ENCODE measurements around the gene PPIL4.

PPIL4 gene

GRCh38 chr6:149484733-149485700 lies 60.8 kb downstream of the PPIL4 start, which contains the start of gene ZC3H12D:
ZC3H12D (minus strand) TSS chr6:149485014; CDS start chr6:149474543, 10,471 bp downstream.
- no peak within 1 kb of the TSS for H4K8ac ChIP-seq (ENCODE audit: low read depth, low read length)
- H3K4me3 ChIP-seq (ENCODE audit: low read length) = no peak within 1 kb of the TSS
- H3K4ac ChIP-seq (ENCODE audit: low read depth, low read length) = no peak within 1 kb of the TSS
- H2BK15ac ChIP-seq (replicated peaks; ENCODE audit: low read depth) = no peak within 1 kb of the TSS
- H2BK5ac ChIP-seq (ENCODE audit: low read length) = no peak within 1 kb of the TSS
- H3K79me2 ChIP-seq (ENCODE audit: control insufficient read depth, insufficient read depth, low read length) = no peaks in the 10 kb centered on the region
- H2AK5ac ChIP-seq (ENCODE audit: low read length) = no peak within 1 kb of the TSS
- H3K18ac ChIP-seq (ENCODE audit: low read length) = no peak within 1 kb of the TSS
- no peaks in the 10 kb centered on the region for H3K36me3 ChIP-seq (ENCODE audit: control insufficient read depth, insufficient read depth, low read length)
- no peaks in the 10 kb centered on the region for H3K27me3 ChIP-seq (ENCODE audit: insufficient read depth, low read length, poor library complexity)
- no peaks in the 10 kb centered on the region for H3K79me1 ChIP-seq (ENCODE audit: low read length)
- H3K23ac ChIP-seq (ENCODE audit: low read length) = no peak within 1 kb of the TSS
- WGBS (ENCODE audit: extremely low coverage, insufficient coverage, low lambda C conversion rate) = no CpG with 5 or more reads among the region's 22 CpGs
- no peak within 1 kb of the TSS for H3K56ac ChIP-seq (ENCODE audit: low read length)
- H3K27ac ChIP-seq (ENCODE audit: low read depth, low read length) = no peak within 1 kb of the TSS
- no peak within 1 kb of the TSS for H3K9ac ChIP-seq (ENCODE audit: low read length)
- no peak within 1 kb of the TSS for H4K5ac ChIP-seq (ENCODE audit: low read length)
- H3K4me1 ChIP-seq (ENCODE audit: control insufficient read depth, low read depth, low read length) = peaks cover 5% of the 10 kb centered on the region
- H2BK120ac ChIP-seq (ENCODE audit: low read depth, low read length) = no peak within 1 kb of the TSS
- peak; percentile 51 for DNase-seq
- no peak within 1 kb of the TSS for H3K4me2 ChIP-seq (ENCODE audit: low read length)

GRCh38 chr6:149483849-149484655 lies 61.8 kb downstream of the PPIL4 start:
- no peak overlapping the region for H3K9ac ChIP-seq (ENCODE audit: low read length)
- H3K4me2 ChIP-seq (ENCODE audit: low read length) = no peak overlapping the region
- no peak overlapping the region for H3K4me3 ChIP-seq (ENCODE audit: low read length)
- H2BK15ac ChIP-seq (replicated peaks; ENCODE audit: low read depth) = no peak overlapping the region
- peaks cover 5% of the 10 kb centered on the region for H3K4me1 ChIP-seq (ENCODE audit: control insufficient read depth, low read depth, low read length)
- WGBS (ENCODE audit: extremely low coverage, insufficient coverage, low lambda C conversion rate) = no CpG with 5 or more reads among the region's 11 CpGs
- no peak for DNase-seq
- no peak overlapping the region for H3K27ac ChIP-seq (ENCODE audit: low read depth, low read length)
- H4K5ac ChIP-seq (ENCODE audit: low read length) = no peak overlapping the region
- no peaks in the 10 kb centered on the region for H3K79me2 ChIP-seq (ENCODE audit: control insufficient read depth, insufficient read depth, low read length)
- H3K4ac ChIP-seq (ENCODE audit: low read depth, low read length) = no peak overlapping the region
- no peak overlapping the region for H3K23ac ChIP-seq (ENCODE audit: low read length)
- no peaks in the 10 kb centered on the region for H3K36me3 ChIP-seq (ENCODE audit: control insufficient read depth, insufficient read depth, low read length)
- H3K27me3 ChIP-seq (ENCODE audit: insufficient read depth, low read length, poor library complexity) = no peaks in the 10 kb centered on the region
- no peak overlapping the region for H2AK5ac ChIP-seq (ENCODE audit: low read length)
- no peak overlapping the region for H4K8ac ChIP-seq (ENCODE audit: low read depth, low read length)
- no peak overlapping the region for H3K18ac ChIP-seq (ENCODE audit: low read length)
- H3K79me1 ChIP-seq (ENCODE audit: low read length) = no peaks in the 10 kb centered on the region
- no peak overlapping the region for H3K56ac ChIP-seq (ENCODE audit: low read length)
- H2BK120ac ChIP-seq (ENCODE audit: low read depth, low read length) = no peak overlapping the region
- no peak overlapping the region for H2BK5ac ChIP-seq (ENCODE audit: low read length)

GRCh38 chr6:149483334-149483725 lies 62.5 kb downstream of the PPIL4 start:
- Histone ChIP-seq H3K27ac (ENCODE audit: low read depth, low read length) (no peak overlapping the region), H3K4me3 (ENCODE audit: low read length) (no peak overlapping the region), H3K79me2 (ENCODE audit: control insufficient read depth, insufficient read depth, low read length) (no peaks in the 10 kb centered on the region), H4K8ac (ENCODE audit: low read depth, low read length) (no peak overlapping the region), H3K23ac (ENCODE audit: low read length) (no peak overlapping the region), H2BK5ac (ENCODE audit: low read length) (no peak overlapping the region), H2AK5ac (ENCODE audit: low read length) (no peak overlapping the region), H3K4me2 (ENCODE audit: low read length) (no peak overlapping the region), H3K4ac (ENCODE audit: low read depth, low read length) (no peak overlapping the region), H3K9ac (ENCODE audit: low read length) (no peak overlapping the region), H3K18ac (ENCODE audit: low read length) (no peak overlapping the region), H2BK15ac (replicated peaks; ENCODE audit: low read depth) (no peak overlapping the region), H4K5ac (ENCODE audit: low read length) (no peak overlapping the region), H3K79me1 (ENCODE audit: low read length) (no peaks in the 10 kb centered on the region), H3K36me3 (ENCODE audit: control insufficient read depth, insufficient read depth, low read length) (no peaks in the 10 kb centered on the region), H2BK120ac (ENCODE audit: low read depth, low read length) (no peak overlapping the region), H3K4me1 (ENCODE audit: control insufficient read depth, low read depth, low read length) (peaks cover 5% of the 10 kb centered on the region), H3K27me3 (ENCODE audit: insufficient read depth, low read length, poor library complexity) (no peaks in the 10 kb centered on the region), H3K56ac (ENCODE audit: low read length) (no peak overlapping the region)
- WGBS (ENCODE audit: extremely low coverage, insufficient coverage, low lambda C conversion rate) = no CpG with 5 or more reads among the region's 3 CpGs
- no peak for DNase-seq

GRCh38 chr6:149482545-149483333 lies 63.1 kb downstream of the PPIL4 start:
- DNase-seq = no peak
- Histone ChIP-seq H3K79me1 (ENCODE audit: low read length) (no peaks in the 10 kb centered on the region), H3K79me2 (ENCODE audit: control insufficient read depth, insufficient read depth, low read length) (no peaks in the 10 kb centered on the region), H3K4me3 (ENCODE audit: low read length) (no peak overlapping the region), H2BK5ac (ENCODE audit: low read length) (no peak overlapping the region), H3K27ac (ENCODE audit: low read depth, low read length) (no peak overlapping the region), H3K4me1 (ENCODE audit: control insufficient read depth, low read depth, low read length) (peaks cover 5% of the 10 kb centered on the region), H4K5ac (ENCODE audit: low read length) (no peak overlapping the region), H3K27me3 (ENCODE audit: insufficient read depth, low read length, poor library complexity) (no peaks in the 10 kb centered on the region), H3K56ac (ENCODE audit: low read length) (no peak overlapping the region), H3K9ac (ENCODE audit: low read length) (no peak overlapping the region), H3K23ac (ENCODE audit: low read length) (no peak overlapping the region), H3K18ac (ENCODE audit: low read length) (no peak overlapping the region), H2AK5ac (ENCODE audit: low read length) (no peak overlapping the region), H3K4ac (ENCODE audit: low read depth, low read length) (no peak overlapping the region), H3K4me2 (ENCODE audit: low read length) (no peak overlapping the region), H2BK15ac (replicated peaks; ENCODE audit: low read depth) (no peak overlapping the region), H2BK120ac (ENCODE audit: low read depth, low read length) (no peak overlapping the region), H4K8ac (ENCODE audit: low read depth, low read length) (no peak overlapping the region), H3K36me3 (ENCODE audit: control insufficient read depth, insufficient read depth, low read length) (no peaks in the 10 kb centered on the region)
- no CpG with 5 or more reads among the region's 14 CpGs for WGBS (ENCODE audit: extremely low coverage, insufficient coverage, low lambda C conversion rate)

- H3K4me1 ChIP-seq (ENCODE audit: control insufficient read depth, low read depth, low read length) = peaks cover 5% of the 10 kb centered on the region
- no peak overlapping the region for H3K56ac ChIP-seq (ENCODE audit: low read length)
- no peak overlapping the region for H4K5ac ChIP-seq (ENCODE audit: low read length)
- H4K8ac ChIP-seq (ENCODE audit: low read depth, low read length) = no peak overlapping the region
- no peaks in the 10 kb centered on the region for H3K36me3 ChIP-seq (ENCODE audit: control insufficient read depth, insufficient read depth, low read length)
- H2AK5ac ChIP-seq (ENCODE audit: low read length) = no peak overlapping the region
- no peak for DNase-seq
- H2BK120ac ChIP-seq (ENCODE audit: low read depth, low read length) = no peak overlapping the region
- H3K9ac ChIP-seq (ENCODE audit: low read length) = no peak overlapping the region
- no peak overlapping the region for H3K4me2 ChIP-seq (ENCODE audit: low read length)
- no peak overlapping the region for H3K23ac ChIP-seq (ENCODE audit: low read length)
- no peak overlapping the region for H3K18ac ChIP-seq (ENCODE audit: low read length)
- no peaks in the 10 kb centered on the region for H3K79me1 ChIP-seq (ENCODE audit: low read length)
- H2BK5ac ChIP-seq (ENCODE audit: low read length) = no peak overlapping the region
- no peak overlapping the region for H3K4me3 ChIP-seq (ENCODE audit: low read length)
- H3K79me2 ChIP-seq (ENCODE audit: control insufficient read depth, insufficient read depth, low read length) = no peaks in the 10 kb centered on the region
- no peaks in the 10 kb centered on the region for H3K27me3 ChIP-seq (ENCODE audit: insufficient read depth, low read length, poor library complexity)
- H3K27ac ChIP-seq (ENCODE audit: low read depth, low read length) = no peak overlapping the region
- H2BK15ac ChIP-seq (replicated peaks; ENCODE audit: low read depth) = no peak overlapping the region
- 100% methylated on average over 1 of the region's 18 CpGs for WGBS (ENCODE audit: extremely low coverage, insufficient coverage, low lambda C conversion rate)
- no peak overlapping the region for H3K4ac ChIP-seq (ENCODE audit: low read depth, low read length)
These were observed 65.2 kb downstream of the PPIL4 start for GRCh38 chr6:149480502-149481280.
